WTC11 (cell line): ENCODE data around the gene TFEB. TPM values are rescaled to one million over a fixed set of nuclear protein-coding genes. Genes with fewer than 3 reads are reported as not detected.

Source experiments
- ATAC-seq: fragments of 200-7000 bp; cut with Tn5 transposase; 2 replicates; pipeline ENCODE4 v1.10.0; 2021; ENCODE audit warnings: mild to moderate bottlenecking, moderate library complexity
- CTCF ChIA-PET: fragments of 300-600 bp; sonication (Branson Sonifier 250); formaldehyde crosslinking; loops from one replicate; lab custom pipeline; 2021; ENCODE audit warnings: antibody characterized with exemption; lab: Charles Lee
- POLR2A ChIA-PET: fragments of 350-600 bp; sonication (Branson Sonifier 250); formaldehyde crosslinking; loops from one replicate; lab custom pipeline; 2021; ENCODE audit warnings: antibody characterized with exemption; lab: Charles Lee
- DNase-seq: peaks from one replicate; pipeline ENCODE4 v3.0.0; 2021; ENCODE audit warnings: low spot score
- H3K27ac Mint-ChIP-seq: 2 replicates; pipeline ENCODE4 v1.8.0; 2021; ENCODE audit warnings: mixed read lengths
- H3K27me3 Mint-ChIP-seq: 2 replicates; pipeline ENCODE4 v1.8.0; 2021; ENCODE audit warnings: low read depth, mild to moderate bottlenecking, moderate library complexity, mixed read lengths
- H3K36me3 Mint-ChIP-seq: 2 replicates; pipeline ENCODE4 v1.8.0; 2021; ENCODE audit warnings: mixed read lengths
- H3K4me1 Mint-ChIP-seq: 2 replicates; pipeline ENCODE4 v1.8.0; 2022; ENCODE audit warnings: mixed read lengths
- H3K4me3 Mint-ChIP-seq: 2 replicates; pipeline ENCODE4 v1.8.0; 2021; ENCODE audit warnings: mild to moderate bottlenecking, moderate library complexity, mixed read lengths
- H3K9me3 Mint-ChIP-seq: 2 replicates; pipeline ENCODE4 v1.8.0; 2021; ENCODE audit warnings: mixed read lengths
- AR ChIP-seq: fragments of 250-450 bp; sonication (Bioruptor Pico); IDR thresholded peaks from 2 replicates; pipeline ENCODE4 v1.9.0; 2021; ENCODE audit warnings: mild to moderate bottlenecking
- ATF2 ChIP-seq: sonication (generic); formaldehyde crosslinking; IDR thresholded peaks from 2 replicates; pipeline ENCODE4 v1.8.1; 2022; ENCODE audit warnings: low read depth, missing genetic modification reagents, borderline replicate concordance
- ESRRA ChIP-seq: sonication (generic); formaldehyde crosslinking; IDR thresholded peaks from 2 replicates; pipeline ENCODE4 v1.8.1; 2022; ENCODE audit warnings: mild to moderate bottlenecking, missing genetic modification reagents, borderline replicate concordance
- ETV6 ChIP-seq: sonication (generic); formaldehyde crosslinking; IDR thresholded peaks from 2 replicates; pipeline ENCODE4 v1.8.1; 2022; ENCODE audit warnings: mild to moderate bottlenecking, missing genetic modification reagents
- FOXJ3 ChIP-seq: sonication (generic); formaldehyde crosslinking; IDR thresholded peaks from 2 replicates; pipeline ENCODE4 v1.9.0; 2021; ENCODE audit warnings: missing genetic modification reagents, mild to moderate bottlenecking, borderline replicate concordance
- FOXK1 ChIP-seq: sonication (generic); formaldehyde crosslinking; IDR thresholded peaks from 2 replicates; pipeline ENCODE4 v1.8.0; 2022; ENCODE audit warnings: mild to moderate bottlenecking, moderate library complexity, missing genetic modification reagents
- FOXP4 ChIP-seq: sonication (generic); formaldehyde crosslinking; IDR thresholded peaks from 2 replicates; pipeline ENCODE4 v1.8.0; 2022; ENCODE audit warnings: mild to moderate bottlenecking, missing genetic modification reagents
- GABPB1 ChIP-seq: sonication (generic); formaldehyde crosslinking; IDR thresholded peaks from 2 replicates; pipeline ENCODE4 v1.8.1; 2023; ENCODE audit warnings: mild to moderate bottlenecking, missing genetic modification reagents
- GRHL2 ChIP-seq: fragments of 250-450 bp; sonication (Bioruptor Pico); IDR thresholded peaks from 2 replicates; pipeline ENCODE4 v1.8.0; 2022; ENCODE audit warnings: mild to moderate bottlenecking, moderate library complexity; ENCODE audit not compliant: insufficient replicate concordance, severe bottlenecking
- KAT7 ChIP-seq: sonication (generic); formaldehyde crosslinking; IDR thresholded peaks from 2 replicates; pipeline ENCODE4 v1.8.1; 2023; ENCODE audit warnings: missing genetic modification reagents, mild to moderate bottlenecking, borderline replicate concordance
- MAX ChIP-seq: sonication (generic); formaldehyde crosslinking; IDR thresholded peaks from 2 replicates; pipeline ENCODE4 v1.8.0; 2022; ENCODE audit warnings: mild to moderate bottlenecking, missing genetic modification reagents
- NFE2L1 ChIP-seq: sonication (generic); formaldehyde crosslinking; IDR thresholded peaks from 2 replicates; pipeline ENCODE4 v1.8.1; 2023; ENCODE audit warnings: missing genetic modification reagents
- NR2C2 ChIP-seq: sonication (generic); formaldehyde crosslinking; IDR thresholded peaks from 2 replicates; pipeline ENCODE4 v1.8.0; 2022; ENCODE audit warnings: mild to moderate bottlenecking, missing genetic modification reagents
- PRDM15 ChIP-seq: sonication (generic); formaldehyde crosslinking; IDR thresholded peaks from 2 replicates; pipeline ENCODE4 v1.8.0; 2022; ENCODE audit warnings: missing genetic modification reagents
- RORB ChIP-seq: fragments of 250-450 bp; sonication (Bioruptor Pico); IDR thresholded peaks from 2 replicates; pipeline ENCODE4 v1.9.0; 2021; ENCODE audit warnings: mild to moderate bottlenecking
- TEAD4 ChIP-seq: sonication (generic); formaldehyde crosslinking; IDR thresholded peaks from 2 replicates; pipeline ENCODE4 v1.8.0; 2022; ENCODE audit warnings: mild to moderate bottlenecking, missing genetic modification reagents
- ZNF138 ChIP-seq: sonication (generic); formaldehyde crosslinking; conservative IDR thresholded peaks from 2 replicates; pipeline ENCODE4 v1.8.1; 2022; ENCODE audit warnings: mild to moderate bottlenecking, moderate library complexity, missing genetic modification reagents
- ZNF396 ChIP-seq: fragments of 250-450 bp; sonication (Bioruptor Pico); IDR thresholded peaks from 2 replicates; pipeline ENCODE4 v1.8.0; 2021; ENCODE audit warnings: mild to moderate bottlenecking, moderate library complexity, borderline replicate concordance
- ZNF423 ChIP-seq: fragments of 250-450 bp; sonication (Bioruptor Pico); IDR thresholded peaks from 2 replicates; pipeline ENCODE4 v2.1.2; 2022; ENCODE audit warnings: mild to moderate bottlenecking, moderate library complexity
- ZNF671 ChIP-seq: fragments of 250-450 bp; sonication (Bioruptor Pico); IDR thresholded peaks from 2 replicates; pipeline ENCODE4 v1.8.0; 2021; ENCODE audit warnings: mild to moderate bottlenecking
- total RNA-seq: library from RNA; stranded (reverse); gene quantifications from 3 replicates; pipeline ENCODE4 v1.2.3, GENCODE V29; 2021
- TF ChIP-seq, protein P1 (sequence below): sonication (generic); formaldehyde crosslinking; IDR thresholded peaks from 2 replicates; pipeline ENCODE4 v1.8.1; 2023; ENCODE audit warnings: mild to moderate bottlenecking, missing genetic modification reagents, moderate library complexity

Gene TFEB
- total RNA-seq, 1 experiment from 2014 or later = 3.9 TPM

DNA sequence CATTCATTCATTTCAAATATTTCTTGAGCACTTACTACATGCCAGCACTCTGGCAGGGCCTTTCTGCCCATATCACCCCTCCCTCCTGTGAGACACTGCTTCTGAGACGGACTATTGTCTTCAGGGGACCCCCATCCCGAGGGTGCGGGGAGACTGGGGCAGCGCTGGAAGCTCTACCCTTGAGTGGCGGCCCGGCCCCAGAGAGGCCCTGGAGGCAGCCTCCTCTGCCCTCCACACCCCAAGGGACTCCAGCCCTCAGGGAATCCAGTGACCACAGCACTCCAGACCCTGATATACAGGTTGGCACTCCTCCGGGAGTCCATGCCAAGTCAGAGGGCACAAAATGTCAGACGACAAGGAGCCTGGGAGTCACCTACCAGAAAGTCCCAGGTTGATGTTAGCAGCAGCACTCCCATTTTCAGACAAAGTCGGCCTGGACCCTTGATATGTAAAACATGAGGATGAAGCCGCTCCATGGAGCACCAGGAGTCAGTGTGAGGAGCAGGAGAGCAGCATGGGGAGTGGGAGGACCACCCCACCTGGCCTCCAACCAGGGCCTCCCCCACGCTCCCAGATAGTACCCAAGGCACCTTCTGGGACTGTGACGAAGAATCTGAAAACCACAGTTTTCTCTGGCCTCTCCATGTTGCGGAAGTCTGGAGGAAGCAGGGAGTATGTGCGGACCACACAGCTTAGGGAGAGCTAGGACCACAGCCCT, 20.7 kb downstream of the TFEB start (continued):
- TF ChIP-seq GABPB1 (CRISPR knock-in tag) (no peak), KAT7 (CRISPR knock-in tag) (no peak), ZNF671 (no peak), RORB (CRISPR knock-in tag) (no peak), PRDM15 (CRISPR knock-in tag) (no peak)

DNA sequence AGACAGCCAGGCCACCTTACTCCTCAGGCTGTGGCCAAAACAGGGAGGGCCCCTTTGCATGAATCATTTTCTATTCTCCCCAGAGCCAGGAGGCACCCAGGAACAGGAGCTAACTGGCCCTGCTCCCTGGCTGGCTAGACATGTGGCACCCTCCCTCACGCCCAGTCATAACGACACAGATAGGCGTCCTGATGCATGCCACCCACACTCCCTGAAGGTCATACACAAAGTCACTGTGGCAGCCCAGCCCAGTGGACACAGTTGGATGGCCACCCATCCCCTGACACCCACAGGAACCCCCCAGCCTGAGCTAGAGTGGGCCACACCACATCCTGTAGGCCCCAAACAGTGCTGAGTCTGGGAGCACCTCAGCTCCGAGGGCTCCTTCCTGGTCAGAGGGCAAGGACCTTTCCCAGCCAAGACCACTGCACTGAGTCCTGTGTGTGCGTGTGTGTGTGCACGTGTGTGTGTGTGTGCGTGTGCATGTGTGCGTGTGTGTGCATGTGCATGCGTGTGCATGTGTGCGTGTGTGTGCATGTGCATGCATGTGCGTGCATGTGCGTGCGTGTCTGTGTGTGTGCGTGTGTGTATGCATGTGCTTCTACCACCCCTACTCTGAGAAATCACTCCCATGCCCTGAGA, 21.6 kb downstream of the TFEB start:
- TF ChIP-seq MAX (CRISPR knock-in tag) (no peak), GRHL2 (CRISPR knock-in tag) (no peak), FOXJ3 (no peak), ESRRA (no peak), FOXK1 (no peak), NFE2L1 (CRISPR knock-in tag) (no peak), ATF2 (CRISPR knock-in tag) (no peak), AR (no peak), ETV6 (no peak), NR2C2 (no peak), ZNF396 (CRISPR knock-in tag) (no peak), KAT7 (CRISPR knock-in tag) (no peak), FOXP4 (CRISPR knock-in tag) (no peak), ZNF138 (CRISPR knock-in tag) (no peak), TEAD4 (CRISPR knock-in tag) (no peak), ZNF423 (CRISPR knock-in tag) (no peak)
- TF ChIP-seq, protein P1, sequence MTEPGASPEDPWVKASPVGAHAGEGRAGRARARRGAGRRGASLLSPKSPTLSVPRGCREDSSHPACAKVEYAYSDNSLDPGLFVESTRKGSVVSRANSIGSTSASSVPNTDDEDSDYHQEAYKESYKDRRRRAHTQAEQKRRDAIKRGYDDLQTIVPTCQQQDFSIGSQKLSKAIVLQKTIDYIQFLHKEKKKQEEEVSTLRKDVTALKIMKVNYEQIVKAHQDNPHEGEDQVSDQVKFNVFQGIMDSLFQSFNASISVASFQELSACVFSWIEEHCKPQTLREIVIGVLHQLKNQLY (CRISPR knock-in tag) = no peak
- ChIA-PET CTCF (interaction anchor here (6.6 kb wide), 1 partner anchor 8 kb away, joined by 39 read pairs; no protein-coding TSS in a partner anchor), POLR2A (interaction anchor here (0.5 kb wide), 1 partner anchor 31 kb away, joined by 4 read pairs; no protein-coding TSS in a partner anchor)
- ATAC-seq = no peak
- no peaks in the 10 kb centered on the region for H3K9me3 Mint-ChIP-seq
- H3K27me3 Mint-ChIP-seq = no peaks in the 10 kb centered on the region
- DNase-seq = no peak
- H3K27ac Mint-ChIP-seq = no peak overlapping the region
- H3K4me3 Mint-ChIP-seq = no peak overlapping the region
- H3K36me3 Mint-ChIP-seq = no peaks in the 10 kb centered on the region
- H3K4me1 Mint-ChIP-seq = no peaks in the 10 kb centered on the region
